ENCODE measurements around the gene INHBC.

The INHBC gene

GRCh38 chr12:57477710-57478681 is 43.4 kb downstream of the INHBC start:
- TF ChIP-seq, protein P1, sequence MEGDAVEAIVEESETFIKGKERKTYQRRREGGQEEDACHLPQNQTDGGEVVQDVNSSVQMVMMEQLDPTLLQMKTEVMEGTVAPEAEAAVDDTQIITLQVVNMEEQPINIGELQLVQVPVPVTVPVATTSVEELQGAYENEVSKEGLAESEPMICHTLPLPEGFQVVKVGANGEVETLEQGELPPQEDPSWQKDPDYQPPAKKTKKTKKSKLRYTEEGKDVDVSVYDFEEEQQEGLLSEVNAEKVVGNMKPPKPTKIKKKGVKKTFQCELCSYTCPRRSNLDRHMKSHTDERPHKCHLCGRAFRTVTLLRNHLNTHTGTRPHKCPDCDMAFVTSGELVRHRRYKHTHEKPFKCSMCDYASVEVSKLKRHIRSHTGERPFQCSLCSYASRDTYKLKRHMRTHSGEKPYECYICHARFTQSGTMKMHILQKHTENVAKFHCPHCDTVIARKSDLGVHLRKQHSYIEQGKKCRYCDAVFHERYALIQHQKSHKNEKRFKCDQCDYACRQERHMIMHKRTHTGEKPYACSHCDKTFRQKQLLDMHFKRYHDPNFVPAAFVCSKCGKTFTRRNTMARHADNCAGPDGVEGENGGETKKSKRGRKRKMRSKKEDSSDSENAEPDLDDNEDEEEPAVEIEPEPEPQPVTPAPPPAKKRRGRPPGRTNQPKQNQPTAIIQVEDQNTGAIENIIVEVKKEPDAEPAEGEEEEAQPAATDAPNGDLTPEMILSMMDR (IDR thresholded peaks at IDR 0.05; ENCODE audit: control insufficient read depth, extremely low read depth, insufficient read depth): no peak
- DNase-seq (ENCODE audit: low read depth): no peak
- no peak overlapping the region for H3K4me3 ChIP-seq (ENCODE audit: low read depth, low read length)

DNA sequence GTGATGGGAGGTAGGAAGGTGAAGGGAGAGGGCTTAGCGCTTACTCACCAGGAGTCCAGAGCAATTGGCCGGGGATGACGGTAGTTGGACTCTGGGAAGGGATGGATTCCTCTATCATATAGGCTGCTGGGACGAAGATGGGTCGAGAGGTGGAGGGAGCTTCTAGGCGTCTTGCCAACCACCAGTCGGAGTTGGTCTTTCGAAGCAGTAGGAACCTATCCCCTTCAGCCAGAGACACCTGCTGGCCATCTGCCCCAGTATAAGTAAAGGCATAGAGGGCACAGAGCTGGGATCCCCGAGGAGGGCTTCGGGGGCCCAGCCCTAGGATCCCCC is 44.4 kb downstream of the INHBC start:
- no peak overlapping the region for H3K4me3 ChIP-seq (ENCODE audit: low read depth, low read length)
- TF ChIP-seq, protein P1 (IDR thresholded peaks at IDR 0.05; ENCODE audit: control insufficient read depth, extremely low read depth, insufficient read depth): no peak
- no peak for DNase-seq (ENCODE audit: low read depth)

DNA sequence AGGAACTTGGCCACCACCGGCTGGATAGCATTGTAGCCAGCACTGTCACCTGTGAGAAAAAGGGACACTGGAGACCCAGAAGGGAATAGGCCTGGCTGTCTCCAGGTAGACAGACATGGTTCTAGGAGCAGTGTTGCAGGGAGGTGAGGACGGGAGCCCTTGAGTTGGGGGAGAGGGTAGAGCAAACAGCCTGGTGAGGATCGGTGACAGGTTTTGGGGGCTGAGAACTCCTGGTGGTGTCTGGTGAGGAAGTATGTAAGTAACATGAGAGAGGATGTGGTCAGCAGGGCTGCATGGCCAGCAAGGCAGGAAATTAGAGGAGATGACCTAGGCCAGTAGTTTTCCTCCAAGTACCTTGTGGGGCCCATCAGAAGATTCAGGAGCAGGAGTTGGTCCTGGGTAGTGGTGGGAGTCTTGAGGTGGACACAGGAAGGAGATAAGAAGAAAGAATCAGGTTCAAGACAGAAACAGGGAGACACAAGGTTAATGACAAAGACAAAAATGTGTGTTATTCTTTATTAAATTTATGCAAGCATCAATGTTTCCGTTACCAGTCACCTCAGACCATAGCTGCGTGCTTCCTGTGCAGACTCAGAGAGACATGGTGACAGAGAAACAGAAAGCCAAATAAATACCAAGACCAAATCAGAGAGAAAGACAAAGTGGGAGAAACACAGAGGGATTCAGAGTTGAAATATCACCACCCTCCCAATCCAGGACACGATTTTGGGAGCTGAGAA is 45.0 kb downstream of the INHBC start, which contains the start of gene ARHGAP9:
ARHGAP9 (minus strand) TSS at position 491 of the 740 bp plus-strand sequence; CDS start at position 31, 460 bp downstream.
- no peak within 1 kb of the TSS for H3K4me3 ChIP-seq (ENCODE audit: low read depth, low read length)
- TF ChIP-seq, protein P1 (IDR thresholded peaks at IDR 0.05; ENCODE audit: control insufficient read depth, extremely low read depth, insufficient read depth): no peak
- DNase-seq (ENCODE audit: low read depth): no peak

DNA sequence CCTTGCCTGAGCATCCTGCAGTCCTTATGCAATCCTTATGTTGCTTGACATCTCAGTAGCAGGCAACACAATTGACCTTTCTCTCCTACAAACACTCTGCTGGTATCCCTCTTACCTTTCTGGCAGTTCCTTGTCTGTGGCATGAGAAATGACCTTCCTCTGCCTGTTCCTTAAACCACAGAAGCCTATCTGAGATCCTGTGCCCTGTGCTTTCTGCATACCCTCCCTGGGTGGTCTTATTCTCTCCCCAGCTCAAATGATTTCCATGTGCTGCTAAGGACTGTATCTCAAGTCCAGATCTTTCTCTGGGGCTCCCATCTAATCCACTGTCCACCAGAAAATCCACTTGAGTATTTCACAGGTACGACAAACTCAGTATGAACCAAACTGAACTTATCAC is 47.1 kb downstream of the INHBC start:
- TF ChIP-seq, protein P1 (IDR thresholded peaks at IDR 0.05; ENCODE audit: control insufficient read depth, extremely low read depth, insufficient read depth): no peak
- no peak for DNase-seq (ENCODE audit: low read depth)
- H3K4me3 ChIP-seq (ENCODE audit: low read depth, low read length): no peak overlapping the region

DNA sequence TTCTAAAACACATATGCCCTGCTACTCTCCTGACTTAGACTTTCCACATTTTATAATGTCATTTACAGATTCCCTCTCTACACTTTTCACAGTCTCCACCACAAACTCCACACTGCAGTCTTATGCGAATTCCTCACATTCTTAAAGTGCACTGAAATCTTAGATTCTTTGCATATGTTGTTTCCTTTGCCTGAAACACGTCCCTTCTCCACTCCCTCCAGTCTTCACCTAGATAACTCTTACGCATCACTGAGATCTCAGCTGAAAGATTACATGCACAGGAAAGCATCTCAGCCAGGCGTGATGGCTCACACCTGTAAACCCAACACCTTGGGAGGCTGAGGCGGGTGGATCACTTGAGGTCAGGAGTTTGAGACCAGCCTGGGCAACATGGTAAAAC is 48.9 kb downstream of the INHBC start:
- no peak overlapping the region for H3K4me3 ChIP-seq (ENCODE audit: low read depth, low read length)
- TF ChIP-seq, protein P1 (IDR thresholded peaks at IDR 0.05; ENCODE audit: control insufficient read depth, extremely low read depth, insufficient read depth): no peak
- DNase-seq (ENCODE audit: low read depth): no peak

DNA sequence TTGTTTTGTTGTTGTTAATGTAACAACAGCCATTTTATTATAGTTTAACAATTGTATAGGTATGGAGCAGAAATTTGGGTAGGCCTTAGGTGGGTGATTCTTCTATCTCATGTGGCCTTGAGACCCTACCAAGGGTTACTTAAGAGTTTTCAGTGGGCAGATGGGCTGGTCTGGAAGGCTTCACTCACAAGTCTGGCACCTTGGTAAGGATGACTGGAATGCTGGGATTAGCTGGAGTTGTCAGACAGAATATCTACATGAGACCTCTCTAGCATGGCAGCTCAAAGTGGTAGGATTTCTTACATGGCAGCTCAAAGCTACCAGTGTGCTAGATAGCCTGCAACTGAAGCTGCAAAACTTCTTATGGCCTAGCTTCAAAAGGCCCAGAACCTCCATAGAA is 51.1 kb downstream of the INHBC start:
- no peak overlapping the region for H3K4me3 ChIP-seq (ENCODE audit: low read depth, low read length)
- DNase-seq (ENCODE audit: low read depth): no peak
- TF ChIP-seq, protein P1 (IDR thresholded peaks at IDR 0.05; ENCODE audit: control insufficient read depth, extremely low read depth, insufficient read depth): no peak
